ENCODE data around the gene PCNX2.

PCNX2 gene

GRCh38 chr1:233237647-233238046 is 57.9 kb downstream of the PCNX2 start:
- in situ Hi-C loops (cut with MboI; ENCODE audit: low sequenced_read_pairs), result loop anchor here (25.0 kb wide), 1 partner anchor 600 kb away; the partner anchor contains the start of gene SIPA1L2

- in situ Hi-C loops (cut with MboI; ENCODE audit: low sequenced_read_pairs), result loop anchor here (25.0 kb wide), 1 partner anchor 596 kb away; the partner anchor contains the start of gene SIPA1L2
These were observed 62.0 kb downstream of the PCNX2 start for GRCh38 chr1:233233508-233234040.

- in situ Hi-C loops (cut with MboI; ENCODE audit: low sequenced_read_pairs), result loop anchor here (25.0 kb wide), 1 partner anchor 593 kb away; the partner anchor contains the start of gene SIPA1L2
These were observed 65.5 kb downstream of the PCNX2 start for GRCh38 chr1:233230011-233230410.

- in situ Hi-C loops (cut with MboI; ENCODE audit: low sequenced_read_pairs), result loop anchor here (25.0 kb wide), 1 partner anchor 592 kb away; the partner anchor contains the start of gene SIPA1L2
These were observed 66.2 kb downstream of the PCNX2 start for GRCh38 chr1:233229288-233229687.

- in situ Hi-C loops (cut with MboI; ENCODE audit: low sequenced_read_pairs), result loop anchor here (25.0 kb wide), 1 partner anchor 591 kb away; the partner anchor contains the start of gene SIPA1L2
These were observed 67.5 kb downstream of the PCNX2 start for GRCh38 chr1:233227930-233228465.

GRCh38 chr1:233224311-233224710 is 71.2 kb downstream of the PCNX2 start:
- in situ Hi-C loops (cut with MboI; ENCODE audit: low sequenced_read_pairs), result no loop called here

- in situ Hi-C loops (cut with MboI; ENCODE audit: low sequenced_read_pairs), result no loop called here
These were observed 77.7 kb downstream of the PCNX2 start for GRCh38 chr1:233217832-233218231.

- in situ Hi-C loops (cut with MboI; ENCODE audit: low sequenced_read_pairs), result no loop called here
These were observed 79.5 kb downstream of the PCNX2 start for GRCh38 chr1:233216009-233216408.

- in situ Hi-C loops (cut with MboI; ENCODE audit: low sequenced_read_pairs), result no loop called here
These were observed 80.3 kb downstream of the PCNX2 start for GRCh38 chr1:233215135-233215760.

- in situ Hi-C loops (cut with MboI; ENCODE audit: low sequenced_read_pairs), result no loop called here
These were observed 83.9 kb downstream of the PCNX2 start for GRCh38 chr1:233211595-233211994.

- in situ Hi-C loops (cut with MboI; ENCODE audit: low sequenced_read_pairs), result no loop called here
These were observed 84.4 kb downstream of the PCNX2 start for GRCh38 chr1:233211106-233211505.

GRCh38 chr1:233209481-233209880 is 86.0 kb downstream of the PCNX2 start:
- in situ Hi-C loops (cut with MboI; ENCODE audit: low sequenced_read_pairs), result no loop called here

GRCh38 chr1:233208687-233209086 is 86.8 kb downstream of the PCNX2 start:
- in situ Hi-C loops (cut with MboI; ENCODE audit: low sequenced_read_pairs), result no loop called here

GRCh38 chr1:233197940-233198339 is 97.6 kb downstream of the PCNX2 start:
- in situ Hi-C loops (cut with MboI; ENCODE audit: low sequenced_read_pairs), result no loop called here

GRCh38 chr1:233193741-233194140 is 101.8 kb downstream of the PCNX2 start:
- in situ Hi-C loops (cut with MboI; ENCODE audit: low sequenced_read_pairs), result no loop called here

- in situ Hi-C loops (cut with MboI; ENCODE audit: low sequenced_read_pairs), result no loop called here
These were observed 104.5 kb downstream of the PCNX2 start for GRCh38 chr1:233190987-233191386.

- in situ Hi-C loops (cut with MboI; ENCODE audit: low sequenced_read_pairs), result no loop called here
These were observed 106.0 kb downstream of the PCNX2 start for GRCh38 chr1:233189526-233189925.

GRCh38 chr1:233188061-233188460 is 107.5 kb downstream of the PCNX2 start:
- in situ Hi-C loops (cut with MboI; ENCODE audit: low sequenced_read_pairs), result no loop called here

GRCh38 chr1:233183226-233184020 is 112.1 kb downstream of the PCNX2 start:
- in situ Hi-C loops (cut with MboI; ENCODE audit: low sequenced_read_pairs), result no loop called here

- in situ Hi-C loops (cut with MboI; ENCODE audit: low sequenced_read_pairs), result no loop called here
These were observed 112.9 kb downstream of the PCNX2 start for GRCh38 chr1:233182587-233182986.

GRCh38 chr1:233180641-233181364 is 114.7 kb downstream of the PCNX2 start:
- in situ Hi-C loops (cut with MboI; ENCODE audit: low sequenced_read_pairs), result no loop called here
